A549 (cell line): ENCODE results near the gene CD9. TPM values are rescaled to one million over a fixed set of nuclear protein-coding genes. Genes with fewer than 3 reads are reported as not detected.

ENCODE experiments used
- ATAC-seq, 2 experiments: fragments of 200-7000 bp in 1 of 2; fragments of >200 bp in 1 of 2; cut with Nextera tagmentation in 1 of 2; cut with Tn5 transposase in 1 of 2; 3 replicates each; pipeline versions ENCODE4 v1.8.0 to v1.9.1; 2018 to 2020; ENCODE audit warnings: mild to moderate bottlenecking in 1 of 2, moderate library complexity in 1 of 2
- CTCF ChIA-PET: fragments of 300-600 bp; sonication (Branson Sonifier 250); formaldehyde crosslinking; extraction: SDS; loops from one replicate; lab custom pipeline; 2021; ENCODE audit warnings: antibody characterized with exemption, inconsistent platforms; lab: Yijun Ruan, JAX
- POLR2A ChIA-PET: fragments of 350-600 bp; formaldehyde crosslinking; extraction: SDS; loops from one replicate; lab custom pipeline; 2021; ENCODE audit warnings: antibody characterized with exemption, inconsistent platforms; lab: Yijun Ruan, JAX
- DNase-seq, 2 experiments: peaks; one replicate each; pipeline versions ENCODE4 v3.0.0 to v3.0.0-alpha.2; 2011 to 2016; ENCODE audit warnings: low read depth in 1 of 2, low spot score in 1 of 2
- FAIRE-seq: peaks from 2 replicates; lab custom pipeline; 2011; peaks lifted over from hg19 to GRCh38; lab: Jason Lieb, UNC
- H3K27ac ChIP-seq, 2 experiments: fragments of >200 bp; sonication (Bioruptor Twin); formaldehyde crosslinking; 3 replicates each; pipeline ENCODE4 v1.5.1; 2016 to 2017
- H3K4me1 ChIP-seq: fragments of >200 bp; sonication (Bioruptor Twin); formaldehyde crosslinking; 3 replicates; pipeline ENCODE4 v1.6.1; 2016
- H3K4me2 ChIP-seq: fragments of >200 bp; sonication (Bioruptor Twin); formaldehyde crosslinking; 3 replicates; pipeline ENCODE4 v1.6.1; 2016
- H3K4me3 ChIP-seq: fragments of >200 bp; sonication (Bioruptor Twin); formaldehyde crosslinking; 3 replicates; pipeline ENCODE4 v1.5.1; 2016
- H3K9me3 ChIP-seq: fragments of >200 bp; sonication (Bioruptor Twin); formaldehyde crosslinking; 3 replicates; pipeline ENCODE4 v1.6.1; 2016
- FOSB ChIP-seq: fragments of 250-450 bp; sonication (Bioruptor Pico); IDR thresholded peaks from 2 replicates; pipeline ENCODE4 v1.5.0; 2020; ENCODE audit warnings: mild to moderate bottlenecking, moderate library complexity
- FOSL2 ChIP-seq, 2 experiments: fragments of 450-650 bp in 1 of 2; fragments of >200 bp in 1 of 2; sonication (Bioruptor Twin) in 1 of 2; formaldehyde crosslinking; IDR thresholded peaks; 2 replicates each; pipeline versions ENCODE4 v1.5.0 to v1.6.1; 2016 to 2020; ENCODE audit warnings: mild to moderate bottlenecking in 1 of 2, moderate library complexity in 1 of 2
- JUN ChIP-seq, 2 experiments: fragments of >200 bp; sonication (Bioruptor Twin); formaldehyde crosslinking; IDR thresholded peaks; 2 replicates in 1 of 2; 3 replicates in 1 of 2; pipeline ENCODE4 v1.6.1; 2016 to 2017
- RAD21 ChIP-seq, 2 experiments: fragments of >200 bp in 1 of 2; sonication (Bioruptor Twin) in 1 of 2; formaldehyde crosslinking in 1 of 2; IDR thresholded peaks in 1 of 2; conservative IDR thresholded peaks in 1 of 2; 2 replicates in 1 of 2; 3 replicates in 1 of 2; pipeline ENCODE4 v1.6.1; 2012 to 2018; ENCODE audit warnings: inconsistent platforms in 1 of 2
- RARB ChIP-seq: fragments of 250-450 bp; sonication (Bioruptor Pico); IDR thresholded peaks from 2 replicates; pipeline ENCODE4 v1.8.0; 2021; ENCODE audit warnings: mild to moderate bottlenecking, moderate library complexity
- RCOR1 ChIP-seq: fragments of 150-350 bp; IDR thresholded peaks from 2 replicates; pipeline ENCODE4 v1.6.1; 2014; ENCODE audit warnings: antibody characterized with exemption, low read length, low read depth
- RNF2 ChIP-seq: fragments of 200-600 bp; sonication (generic); IDR thresholded peaks from 2 replicates; pipeline ENCODE4 v1.6.1; 2016; ENCODE audit warnings: low read depth, mild to moderate bottlenecking, antibody characterized with exemption, moderate library complexity, borderline replicate concordance
- SMC3 ChIP-seq: fragments of >200 bp; sonication (Bioruptor Twin); formaldehyde crosslinking; IDR thresholded peaks from 3 replicates; pipeline ENCODE4 v1.6.1; 2018; ENCODE audit warnings: inconsistent platforms
- TP53 ChIP-seq: fragments of 250-450 bp; sonication (Bioruptor Pico); IDR thresholded peaks from 2 replicates; pipeline ENCODE4 v1.5.0; 2021; ENCODE audit warnings: mild to moderate bottlenecking, moderate library complexity
- ZFP36 ChIP-seq: fragments of 450-650 bp; IDR thresholded peaks from 2 replicates; pipeline ENCODE4 v1.6.1; 2014; ENCODE audit warnings: borderline replicate concordance; ENCODE audit not compliant: partially characterized antibody
- ZNF302 ChIP-seq: fragments of 250-450 bp; sonication (Bioruptor Pico); IDR thresholded peaks from 2 replicates; pipeline ENCODE4 v1.9.0; 2021; ENCODE audit warnings: inconsistent platforms, mild to moderate bottlenecking, moderate library complexity
- ZSCAN20 ChIP-seq: fragments of 250-450 bp; sonication (Bioruptor Pico); IDR thresholded peaks from 2 replicates; pipeline ENCODE4 v1.8.0; 2022; ENCODE audit warnings: mild to moderate bottlenecking, moderate library complexity
- WGBS: methylation state at CpG from one replicate; pipeline ENCODE4 v1.1.6; 2017; ENCODE audit errors: missing lambda C conversion rate; 5-methylcytosine and 5-hydroxymethylcytosine counted together
- polyA plus RNA-seq, 4 experiments: library from polyadenylated mRNA; depleted of rRNA in 3 of 4; stranded (reverse); fragments of >200 nt; fragmentation: RNase III in 1 of 4; extraction: RNeasy Plus Mini Kit Qiagen cat#74134 plus additional on column Dnase treatment in 1 of 4; gene quantifications; 2 replicates in 3 of 4; 3 replicates in 1 of 4; pipeline ENCODE4 v1.2.3, GENCODE V29; 2011 to 2017
- TF ChIP-seq, protein P1 (sequence below): IDR thresholded peaks from 2 replicates; pipeline ENCODE4 v1.6.1; 2012; ENCODE audit warnings: low read depth, borderline replicate concordance

CD9 gene
- polyA plus RNA-seq, 2 of the 4 experiments (the other 2 are of a cell fraction), result 116 to 185 TPM

DNA sequence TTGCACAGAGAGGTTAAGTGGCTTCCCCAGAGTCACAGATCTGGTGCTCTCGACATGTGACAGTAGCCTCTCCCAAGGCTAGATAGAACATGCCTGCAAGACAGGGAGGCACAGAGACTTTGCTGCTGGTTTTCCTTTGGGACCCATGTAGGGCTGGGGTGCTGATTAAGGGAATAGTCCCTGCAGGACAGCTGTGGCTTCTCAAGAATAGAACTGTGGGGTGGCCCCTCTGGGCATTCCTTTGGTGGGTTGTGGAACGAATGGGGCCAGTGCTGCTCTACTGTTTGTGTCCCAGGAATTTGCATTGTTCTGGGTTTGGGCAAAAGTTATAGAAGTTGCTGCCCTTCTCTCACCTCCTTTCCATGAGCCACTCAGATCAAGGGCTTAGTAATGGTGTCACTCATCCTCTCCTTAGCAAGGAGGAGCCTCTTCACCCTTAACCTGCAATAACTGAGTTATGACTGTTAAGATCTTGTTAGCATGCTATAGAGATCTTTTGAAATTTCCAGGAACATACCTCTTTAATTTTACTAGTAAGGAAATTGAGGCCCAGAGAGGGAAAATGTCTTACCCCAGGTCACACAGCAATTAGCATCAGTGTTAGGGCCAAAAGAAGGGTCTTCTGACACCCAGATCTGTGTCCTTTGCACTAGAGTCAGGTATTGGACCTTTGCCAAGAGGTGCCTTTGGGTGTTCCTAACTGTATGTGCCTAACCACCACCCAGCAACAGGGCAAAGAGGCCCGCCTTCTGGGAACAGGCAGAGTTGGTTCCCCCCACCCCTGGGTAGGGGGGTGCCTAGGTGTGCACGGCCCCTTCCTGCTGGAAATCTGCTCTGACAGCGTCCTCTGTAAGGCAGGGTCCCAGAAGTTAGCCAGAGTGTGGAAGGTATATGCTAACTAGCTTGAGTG is 31.4 kb downstream of the CD9 start (continued):
- TF ChIP-seq RNF2, result no peak
- TF ChIP-seq, all 56 proteins: peak for 0

DNA sequence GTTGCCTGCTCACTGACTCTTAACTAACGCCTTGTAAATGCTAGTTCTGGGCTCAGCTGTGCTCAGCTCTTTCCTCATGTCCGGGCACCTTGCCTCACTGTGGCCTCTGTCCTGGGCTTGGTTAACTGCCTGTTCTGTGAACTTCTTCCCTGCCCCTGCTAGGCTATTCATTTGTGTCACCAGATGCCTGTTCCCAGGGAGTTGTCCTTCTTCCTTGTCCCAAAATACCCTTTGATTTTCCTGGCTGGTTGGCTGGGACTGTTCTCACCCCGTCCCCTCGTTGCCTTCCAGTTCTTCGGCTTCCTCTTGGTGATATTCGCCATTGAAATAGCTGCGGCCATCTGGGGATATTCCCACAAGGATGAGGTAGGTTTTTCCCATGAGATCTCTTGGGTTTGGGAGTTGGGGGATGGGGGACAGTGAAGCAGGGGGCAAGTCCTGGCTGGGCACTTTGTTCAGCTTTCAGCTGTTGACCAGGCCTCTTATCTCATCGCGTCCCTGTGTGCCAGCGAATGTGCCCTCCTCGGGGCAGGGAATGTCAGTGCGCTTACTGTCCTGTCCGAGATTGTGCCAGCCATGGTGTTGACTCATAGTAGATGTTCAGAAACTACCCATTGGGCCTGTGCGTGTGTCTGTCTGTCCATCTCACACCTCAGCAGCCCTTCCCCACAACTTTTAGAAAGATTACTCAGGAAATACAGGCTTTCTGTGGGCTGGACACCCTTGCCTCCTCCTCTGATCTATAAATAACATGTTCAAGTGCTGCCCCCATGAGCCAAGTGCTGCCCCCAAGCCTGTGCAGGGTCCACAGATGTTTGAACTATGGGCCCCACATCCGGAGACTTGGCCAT is 33.1 kb downstream of the CD9 start:
- ATAC-seq (peak in 1 of 2 experiments; percentile 28; a peak in 1 of 6 replicates), DNase-seq (no peak), FAIRE-seq (no peak)
- Histone ChIP-seq H3K9me3 (no peaks in the 10 kb centered on the region), H3K4me2 (no peak overlapping the region), H3K27ac (no peak overlapping the region), H3K4me1 (peaks cover 9% of the 10 kb centered on the region; the same call in 2 of the 3 replicates), H3K4me3 (no peak overlapping the region)
- whole genome bisulfite sequencing, result 90% methylated on average over 15 of the region's 15 CpGs
- POLR2A ChIA-PET, result no interaction called here
- CTCF ChIA-PET, result interaction anchor here (0.8 to 1.7 kb wide), 2 partner anchors 38 to 51 kb away, joined by 3 to 5 read pairs; no protein-coding TSS in a partner anchor
- TF ChIP-seq SMC3, result 0 out of 3 replicates have a peak, but pooled peaks have one; percentile 8
- TF ChIP-seq RAD21 (conservative IDR thresholded peaks at IDR 0.05 in 1 of 2, IDR thresholded peaks at IDR 0.05 in 1 of 2), result 0 out of 5 replicates have a peak, but pooled peaks of 1 of the 2 experiments have one; percentile 15
- TF ChIP-seq JUN (IDR thresholded peaks at IDR 0.05), result no peak

GRCh38 chr12:6234214-6234613 is 34.0 kb downstream of the CD9 start:
- TF ChIP-seq RARB (CRISPR knock-in tag) (no peak), RCOR1 (no peak), ZFP36 (no peak), FOSB (CRISPR knock-in tag) (no peak)
- TF ChIP-seq, protein P1, sequence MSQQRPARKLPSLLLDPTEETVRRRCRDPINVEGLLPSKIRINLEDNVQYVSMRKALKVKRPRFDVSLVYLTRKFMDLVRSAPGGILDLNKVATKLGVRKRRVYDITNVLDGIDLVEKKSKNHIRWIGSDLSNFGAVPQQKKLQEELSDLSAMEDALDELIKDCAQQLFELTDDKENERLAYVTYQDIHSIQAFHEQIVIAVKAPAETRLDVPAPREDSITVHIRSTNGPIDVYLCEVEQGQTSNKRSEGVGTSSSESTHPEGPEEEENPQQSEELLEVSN, result no peak
- TF ChIP-seq, all 56 proteins: peak for 0
- ChIA-PET CTCF (interaction anchor here (0.6 to 1.7 kb wide), 3 partner anchors 28 to 48 kb away, joined by 3 to 5 read pairs (median 3); no protein-coding TSS in a partner anchor), POLR2A (no interaction called here)
- Histone ChIP-seq H3K4me3 (no peak overlapping the region), H3K4me2 (no peak overlapping the region), H3K27ac (no peak overlapping the region), H3K4me1 (peaks cover 5% of the 10 kb centered on the region; the same call in 2 of the 3 replicates), H3K9me3 (no peaks in the 10 kb centered on the region)
- no peak for ATAC-seq
- DNase-seq, result no peak
- FAIRE-seq, result no peak
- 93% methylated on average over 3 of the region's 3 CpGs for WGBS

DNA sequence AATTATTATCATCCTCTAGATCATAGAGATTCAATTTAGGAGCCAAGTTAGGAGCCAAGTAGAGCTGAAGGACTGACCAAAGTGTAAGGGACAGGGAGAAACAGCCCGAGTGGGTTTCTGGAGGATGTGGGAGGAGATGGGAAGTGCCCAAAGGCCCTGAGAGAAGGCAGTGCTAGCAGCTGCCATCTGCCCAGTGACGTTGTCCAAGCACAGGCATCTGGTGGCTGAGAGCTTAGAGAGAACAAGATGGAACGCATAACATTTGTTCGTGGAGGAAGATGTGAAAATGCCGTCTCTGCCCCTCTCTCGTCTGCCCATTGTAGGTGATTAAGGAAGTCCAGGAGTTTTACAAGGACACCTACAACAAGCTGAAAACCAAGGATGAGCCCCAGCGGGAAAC is 34.7 kb downstream of the CD9 start:
- DNase-seq (no peak), ATAC-seq (no peak), FAIRE-seq (no peak)
- no peaks in the 10 kb centered on the region for H3K4me1 ChIP-seq
- TF ChIP-seq ZSCAN20, result no peak
- TF ChIP-seq FOSL2 (IDR thresholded peaks at IDR 0.05), result no peak
- no peak for TF ChIP-seq FOSL2 (CRISPR knock-in tag; IDR thresholded peaks at IDR 0.05)
- no peak for TF ChIP-seq ZNF302 (CRISPR knock-in tag)
- TF ChIP-seq TP53 (CRISPR knock-in tag), result no peak
- POLR2A ChIA-PET, result no interaction called here
- no peak overlapping the region for H3K4me3 ChIP-seq
- no peaks in the 10 kb centered on the region for H3K9me3 ChIP-seq
- WGBS, result 92% methylated on average over 7 of the region's 7 CpGs
- no peak overlapping the region for H3K4me2 ChIP-seq
- CTCF ChIA-PET, result interaction anchor here (0.6 to 1.6 kb wide), 3 partner anchors 28 to 50 kb away, joined by 3 to 6 read pairs (median 3); no protein-coding TSS in a partner anchor
- no peak overlapping the region for H3K27ac ChIP-seq
